ENCODE data around the gene HHAT.

DNA sequence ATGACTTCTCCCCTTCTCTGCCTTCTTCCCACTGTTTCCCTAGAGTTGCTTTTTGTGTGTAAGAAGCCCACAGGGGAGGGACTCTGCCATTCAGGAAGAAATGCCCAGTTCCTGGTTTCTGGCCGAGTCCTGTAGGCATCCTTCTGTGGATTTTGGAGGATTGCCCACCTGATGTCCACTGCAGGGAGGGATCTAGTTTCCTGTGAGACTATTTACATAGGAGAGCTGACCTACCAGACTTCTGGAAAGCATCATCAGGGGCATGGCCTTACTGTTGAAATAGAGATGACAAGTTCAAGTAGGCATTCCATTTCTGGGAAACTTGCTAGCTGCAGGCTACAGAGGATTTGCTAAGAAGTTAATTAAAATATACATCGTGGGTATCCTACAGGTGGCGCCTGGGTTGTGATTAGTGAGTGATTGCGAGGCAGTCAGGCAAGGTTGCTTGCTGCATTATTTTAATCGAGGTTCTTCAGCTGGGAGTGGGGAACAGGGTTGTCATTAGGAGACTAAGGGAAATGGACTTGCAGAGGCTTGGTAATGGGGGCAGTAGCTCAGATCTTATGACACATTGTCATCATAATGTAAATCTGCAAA lies 148.7 kb downstream of the HHAT start:
- TF ChIP-seq ZC3H11A (IDR thresholded peaks at IDR 0.05; ENCODE audit: low read depth, low read length), result no peak
- TF ChIP-seq ZNF57 (CRISPR knock-in tag; IDR thresholded peaks at IDR 0.05), result no peak
- TF ChIP-seq, protein P1, sequence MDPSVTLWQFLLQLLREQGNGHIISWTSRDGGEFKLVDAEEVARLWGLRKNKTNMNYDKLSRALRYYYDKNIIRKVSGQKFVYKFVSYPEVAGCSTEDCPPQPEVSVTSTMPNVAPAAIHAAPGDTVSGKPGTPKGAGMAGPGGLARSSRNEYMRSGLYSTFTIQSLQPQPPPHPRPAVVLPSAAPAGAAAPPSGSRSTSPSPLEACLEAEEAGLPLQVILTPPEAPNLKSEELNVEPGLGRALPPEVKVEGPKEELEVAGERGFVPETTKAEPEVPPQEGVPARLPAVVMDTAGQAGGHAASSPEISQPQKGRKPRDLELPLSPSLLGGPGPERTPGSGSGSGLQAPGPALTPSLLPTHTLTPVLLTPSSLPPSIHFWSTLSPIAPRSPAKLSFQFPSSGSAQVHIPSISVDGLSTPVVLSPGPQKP (CRISPR knock-in tag; IDR thresholded peaks at IDR 0.05), result no peak
- no peak for TF ChIP-seq ZNF830 (CRISPR knock-in tag; IDR thresholded peaks at IDR 0.05)
- no peak for TF ChIP-seq HCFC1 (IDR thresholded peaks at IDR 0.05; ENCODE audit: low read depth, low read length)
- TF ChIP-seq, protein P2, sequence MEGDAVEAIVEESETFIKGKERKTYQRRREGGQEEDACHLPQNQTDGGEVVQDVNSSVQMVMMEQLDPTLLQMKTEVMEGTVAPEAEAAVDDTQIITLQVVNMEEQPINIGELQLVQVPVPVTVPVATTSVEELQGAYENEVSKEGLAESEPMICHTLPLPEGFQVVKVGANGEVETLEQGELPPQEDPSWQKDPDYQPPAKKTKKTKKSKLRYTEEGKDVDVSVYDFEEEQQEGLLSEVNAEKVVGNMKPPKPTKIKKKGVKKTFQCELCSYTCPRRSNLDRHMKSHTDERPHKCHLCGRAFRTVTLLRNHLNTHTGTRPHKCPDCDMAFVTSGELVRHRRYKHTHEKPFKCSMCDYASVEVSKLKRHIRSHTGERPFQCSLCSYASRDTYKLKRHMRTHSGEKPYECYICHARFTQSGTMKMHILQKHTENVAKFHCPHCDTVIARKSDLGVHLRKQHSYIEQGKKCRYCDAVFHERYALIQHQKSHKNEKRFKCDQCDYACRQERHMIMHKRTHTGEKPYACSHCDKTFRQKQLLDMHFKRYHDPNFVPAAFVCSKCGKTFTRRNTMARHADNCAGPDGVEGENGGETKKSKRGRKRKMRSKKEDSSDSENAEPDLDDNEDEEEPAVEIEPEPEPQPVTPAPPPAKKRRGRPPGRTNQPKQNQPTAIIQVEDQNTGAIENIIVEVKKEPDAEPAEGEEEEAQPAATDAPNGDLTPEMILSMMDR (IDR thresholded peaks at IDR 0.05 in 2 of 3, conservative IDR thresholded peaks at IDR 0.05 in 1 of 3; ENCODE audit: insufficient read depth in 2 of 3, low read depth in 1 of 3, low read length in 3 of 3), result peak in 1 of 3 experiments; percentile 6; a peak in 1 of 6 replicates
- TF ChIP-seq EZH2 (IDR thresholded peaks at IDR 0.05; ENCODE audit: borderline replicate concordance, low read depth, low read length), result no peak
- TF ChIP-seq ZNF282 (CRISPR knock-in tag; IDR thresholded peaks at IDR 0.05), result no peak
